Coronary artery (tissue), 2 donors: ENCODE measurements around the gene EEFSEC.

Experiments used
- DNase-seq: peaks from one replicate; pipeline ENCODE4 v3.0.0-alpha.2; 2017; ENCODE audit warnings: low spot score
- H3K27ac ChIP-seq, 2 donors: fragments of 200-600 bp; sonication (generic); one replicate each; pipeline ENCODE4 v1.5.1; 2016 to 2019
- H3K4me3 ChIP-seq: fragments of 200-600 bp; sonication (generic); 2 replicates; pipeline ENCODE4 v1.5.1; 2016; ENCODE audit warnings: mild to moderate bottlenecking, moderate library complexity
- TF ChIP-seq, protein P1 (sequence below): fragments of 200-600 bp; sonication (generic); IDR thresholded peaks from one replicate; pipeline ENCODE4 v1.5.1; 2019; ENCODE audit warnings: antibody characterized with exemption

The EEFSEC gene

DNA sequence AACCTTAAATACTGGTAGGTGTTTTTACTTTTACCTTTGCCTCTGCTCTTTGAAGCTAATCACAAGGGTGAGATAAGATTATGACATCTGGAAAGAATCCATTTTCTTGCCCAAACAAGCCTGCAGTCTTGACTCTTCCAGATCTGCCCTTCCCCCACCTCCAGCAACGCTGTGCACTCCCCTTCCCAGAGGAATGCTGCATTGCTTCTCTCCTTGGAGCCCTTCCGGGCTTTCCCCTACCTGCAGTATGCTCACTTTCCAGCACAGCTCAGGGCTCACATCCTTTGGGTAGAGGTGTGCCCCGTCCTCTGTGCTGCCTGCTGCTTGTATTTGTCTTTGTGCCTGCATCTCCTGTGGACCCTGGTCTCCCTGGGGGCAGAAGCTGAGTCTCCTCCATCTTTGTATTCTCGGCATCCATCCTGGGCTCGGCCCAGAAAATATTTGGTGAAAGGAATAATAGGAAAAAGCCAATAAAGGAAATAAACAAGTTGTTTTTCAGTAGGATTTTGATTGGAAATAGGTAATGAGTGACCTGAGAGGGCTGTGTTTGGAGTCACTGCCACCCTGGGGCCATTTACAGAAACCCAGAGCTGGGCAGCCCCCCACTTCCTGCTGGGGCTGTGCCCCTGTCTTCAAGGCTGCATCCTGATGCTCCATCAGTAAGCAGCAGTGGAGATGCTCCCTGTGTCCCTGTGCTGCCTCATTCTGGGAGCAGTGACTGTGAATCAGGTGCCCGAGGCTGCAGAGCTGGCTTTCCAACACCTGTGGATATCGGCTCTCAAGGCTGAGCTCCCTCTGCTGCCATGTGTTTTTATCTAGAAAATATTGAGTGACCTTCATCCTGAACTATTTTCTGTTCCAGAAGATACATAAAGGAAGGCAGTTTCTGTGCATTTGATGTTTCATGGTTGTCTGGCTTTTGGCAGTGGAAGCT lies 117.5 kb downstream of the EEFSEC start:
- no peak overlapping the region for H3K27ac ChIP-seq
- TF ChIP-seq, protein P1, sequence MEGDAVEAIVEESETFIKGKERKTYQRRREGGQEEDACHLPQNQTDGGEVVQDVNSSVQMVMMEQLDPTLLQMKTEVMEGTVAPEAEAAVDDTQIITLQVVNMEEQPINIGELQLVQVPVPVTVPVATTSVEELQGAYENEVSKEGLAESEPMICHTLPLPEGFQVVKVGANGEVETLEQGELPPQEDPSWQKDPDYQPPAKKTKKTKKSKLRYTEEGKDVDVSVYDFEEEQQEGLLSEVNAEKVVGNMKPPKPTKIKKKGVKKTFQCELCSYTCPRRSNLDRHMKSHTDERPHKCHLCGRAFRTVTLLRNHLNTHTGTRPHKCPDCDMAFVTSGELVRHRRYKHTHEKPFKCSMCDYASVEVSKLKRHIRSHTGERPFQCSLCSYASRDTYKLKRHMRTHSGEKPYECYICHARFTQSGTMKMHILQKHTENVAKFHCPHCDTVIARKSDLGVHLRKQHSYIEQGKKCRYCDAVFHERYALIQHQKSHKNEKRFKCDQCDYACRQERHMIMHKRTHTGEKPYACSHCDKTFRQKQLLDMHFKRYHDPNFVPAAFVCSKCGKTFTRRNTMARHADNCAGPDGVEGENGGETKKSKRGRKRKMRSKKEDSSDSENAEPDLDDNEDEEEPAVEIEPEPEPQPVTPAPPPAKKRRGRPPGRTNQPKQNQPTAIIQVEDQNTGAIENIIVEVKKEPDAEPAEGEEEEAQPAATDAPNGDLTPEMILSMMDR = no peak
- no peak overlapping the region for H3K4me3 ChIP-seq
- peak; percentile 31 for DNase-seq

DNA sequence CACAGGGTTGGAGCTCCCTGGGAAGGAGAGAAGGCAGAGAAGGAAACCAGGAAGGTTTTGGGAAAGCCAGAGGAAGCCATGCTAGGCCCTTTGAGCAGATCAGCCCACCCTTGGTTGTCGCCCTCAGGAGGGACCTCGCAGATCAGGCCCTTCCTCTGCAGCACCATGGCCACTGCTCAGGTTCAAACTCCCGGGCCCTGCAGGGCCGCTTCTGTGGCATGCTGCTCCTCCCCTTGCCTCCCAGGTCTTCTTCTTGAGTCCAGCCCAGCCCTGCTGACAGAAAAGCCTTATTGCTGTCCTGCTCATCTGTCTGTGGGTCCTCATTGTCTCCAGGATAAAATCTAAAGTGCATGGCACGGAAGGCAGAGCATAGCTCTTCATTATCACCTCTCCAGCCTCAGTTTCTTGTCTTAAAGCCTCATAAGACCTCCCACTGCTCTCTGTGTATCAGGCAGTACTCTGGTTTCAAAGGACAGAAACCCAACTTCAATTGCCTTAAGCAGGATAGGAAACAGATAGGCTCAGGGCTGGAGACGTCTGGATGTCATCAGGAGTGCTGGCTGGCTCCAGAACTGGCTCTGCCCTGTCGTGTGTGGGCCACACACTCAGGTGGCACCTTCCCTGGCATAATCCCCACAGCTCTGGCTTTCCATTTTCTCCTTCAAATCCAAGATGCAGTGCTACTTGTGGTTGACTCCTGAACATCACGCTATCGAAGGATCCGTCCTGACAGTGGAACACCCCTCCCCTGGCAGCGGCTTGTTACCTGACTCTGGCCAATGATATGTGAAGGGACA lies 118.5 kb downstream of the EEFSEC start:
- Histone ChIP-seq H3K27ac (no peak overlapping the region), H3K4me3 (no peak overlapping the region)
- DNase-seq = peak; percentile 59
- TF ChIP-seq, protein P1 = no peak

DNA sequence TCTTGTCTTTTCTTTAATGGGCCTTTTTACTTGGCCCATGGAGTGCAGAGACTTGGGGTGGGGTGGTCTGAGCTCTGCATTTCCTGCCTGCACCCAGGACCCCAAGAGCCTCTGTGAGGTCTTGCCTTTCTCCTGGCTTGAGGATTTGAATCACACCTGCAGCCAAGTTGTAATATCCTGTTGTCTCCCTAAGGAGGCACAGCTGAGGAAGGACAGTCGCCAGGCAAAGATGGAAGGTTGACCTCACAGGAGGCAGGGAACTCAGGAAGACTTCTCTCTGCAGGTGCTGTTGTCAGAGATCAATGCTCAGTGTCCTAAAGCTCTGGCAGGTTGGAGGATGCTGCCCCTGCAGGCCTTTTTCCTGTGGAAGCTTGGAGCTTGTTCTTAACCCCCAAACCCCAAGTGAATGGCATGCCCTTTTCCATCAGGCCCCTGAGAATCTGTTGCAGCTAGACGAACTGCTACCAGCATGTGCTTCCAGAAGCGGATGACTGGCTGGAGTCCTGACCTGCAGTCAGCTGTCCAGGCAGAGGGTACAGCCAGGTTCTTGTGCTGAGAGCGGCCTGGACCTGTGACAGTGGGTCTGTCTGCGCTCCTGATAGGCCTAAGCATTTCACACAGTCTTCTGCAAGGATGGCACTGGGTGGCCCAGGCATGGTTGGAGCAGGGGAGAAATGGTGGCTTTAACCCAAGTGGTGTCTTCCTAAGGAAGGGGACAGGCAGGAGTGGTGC lies 120.0 kb downstream of the EEFSEC start:
- peak; percentile 57 for DNase-seq
- TF ChIP-seq, protein P1 = no peak
- H3K27ac ChIP-seq = no peak overlapping the region
- H3K4me3 ChIP-seq = no peak overlapping the region

DNA sequence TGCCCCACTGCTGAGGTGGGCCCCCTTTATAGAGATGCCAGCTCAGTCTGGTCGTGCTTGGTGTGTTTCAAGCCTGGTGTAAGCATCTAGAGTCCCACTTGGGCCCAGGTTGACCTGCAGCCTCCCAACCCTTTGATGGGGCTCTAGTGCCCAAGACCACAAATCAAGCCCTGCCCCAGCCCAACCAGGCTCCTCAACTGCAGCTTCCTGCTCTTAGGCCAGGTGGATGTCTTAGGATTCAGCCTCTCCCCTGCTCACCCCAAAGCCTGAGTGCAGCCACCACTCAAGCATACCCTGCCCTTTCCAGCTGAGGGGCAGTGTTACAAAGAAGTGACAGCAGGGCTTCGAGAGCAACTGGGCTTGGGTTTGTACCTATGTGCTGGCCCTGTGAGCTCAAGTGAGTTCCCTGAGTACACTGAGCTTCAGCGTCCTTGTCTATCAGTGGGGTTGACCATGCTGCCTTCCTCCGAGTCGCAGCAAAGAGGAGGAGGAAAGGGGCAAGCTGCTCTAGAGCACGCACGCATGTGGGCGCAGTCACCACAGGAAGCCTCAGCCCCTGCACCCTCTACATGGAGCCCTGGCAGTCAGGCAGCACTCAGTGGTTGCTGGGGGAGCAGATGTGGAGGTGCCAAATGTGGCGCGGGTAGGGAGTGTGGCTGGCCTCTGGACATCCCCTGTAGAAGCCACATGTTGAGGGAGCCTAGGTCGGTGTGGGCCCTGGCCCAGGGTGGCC lies 120.7 kb downstream of the EEFSEC start:
- TF ChIP-seq, protein P1 = no peak
- no peak overlapping the region for H3K4me3 ChIP-seq
- DNase-seq = peak; percentile 64
- H3K27ac ChIP-seq = no peak overlapping the region

DNA sequence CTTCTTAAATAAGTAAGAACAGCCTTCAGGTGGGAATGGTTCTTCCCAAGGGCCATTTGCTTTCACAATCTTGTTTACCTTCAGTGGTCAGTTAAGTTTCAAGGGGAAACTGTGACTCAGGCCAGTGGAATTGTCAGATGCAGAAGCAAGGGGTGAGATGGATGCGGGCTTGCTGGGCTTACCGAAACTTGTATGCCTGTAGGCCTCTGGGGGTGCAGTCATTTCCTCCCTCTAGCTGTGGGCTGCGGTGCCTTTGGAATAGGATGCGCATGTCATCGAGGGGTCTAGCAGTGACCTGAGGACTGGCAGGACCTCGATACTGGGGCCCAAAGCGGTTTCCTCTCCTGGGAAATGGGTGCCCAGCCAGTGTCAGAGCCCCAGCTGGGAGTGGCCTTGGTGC lies 121.6 kb downstream of the EEFSEC start:
- H3K27ac ChIP-seq = no peak overlapping the region
- no peak overlapping the region for H3K4me3 ChIP-seq
- DNase-seq = peak; percentile 43
- TF ChIP-seq, protein P1 = no peak

DNA sequence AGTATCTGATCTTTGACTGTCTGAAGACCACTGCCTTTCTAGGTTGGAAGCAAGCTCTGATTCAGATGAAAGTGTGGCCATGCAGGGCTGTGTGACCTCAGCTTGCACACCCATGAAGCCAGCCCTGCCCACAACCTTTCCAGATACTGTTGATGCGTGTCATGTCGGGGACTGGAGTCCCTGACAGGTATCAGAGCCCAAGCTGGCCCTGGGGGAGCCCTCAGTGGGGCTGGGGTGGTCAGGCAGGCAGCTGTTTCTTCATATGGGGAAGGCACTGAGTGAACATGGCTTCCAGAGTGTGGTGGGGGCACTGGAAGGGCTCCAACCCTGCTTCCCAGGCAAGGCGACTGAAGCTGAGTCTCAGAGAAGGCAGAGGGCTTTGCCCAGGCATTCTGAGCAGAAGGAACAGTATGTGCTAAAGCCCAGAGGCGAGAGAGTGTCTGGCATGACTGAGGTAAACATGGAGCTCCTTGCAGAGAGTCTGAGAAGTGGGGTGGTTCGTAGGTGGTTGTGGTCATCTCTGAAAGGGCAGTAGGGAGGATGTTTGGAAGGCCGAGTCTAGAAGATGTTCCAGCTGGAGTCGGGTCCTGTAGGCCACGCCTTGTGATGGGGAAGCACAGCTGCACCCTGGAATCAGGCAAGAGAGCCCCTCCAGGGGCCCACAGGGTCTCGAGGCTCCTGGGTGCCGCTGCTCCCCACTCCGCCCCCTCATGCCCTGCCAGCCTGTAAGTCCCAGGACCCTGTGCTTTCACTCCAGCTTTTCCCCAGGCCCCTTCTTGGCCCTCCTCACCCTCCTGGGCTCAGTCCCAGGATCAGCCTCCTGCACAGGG lies 122.2 kb downstream of the EEFSEC start:
- no peak overlapping the region for H3K27ac ChIP-seq
- TF ChIP-seq, protein P1 = no peak
- DNase-seq = peak; percentile 59
- H3K4me3 ChIP-seq = no peak overlapping the region
